Islet precursor cell (in vitro differentiated cells): ENCODE data around the gene TMEM242.
"Not testable (repeated sequence)": the region's sequence is repeated elsewhere in the genome, so short reads cannot be mapped to it uniquely, and the experiment has no call there.

Experiments
- DNase-seq: peaks from one replicate; pipeline ENCODE4 v3.0.0-alpha.2; 2018

Gene TMEM242

GRCh38 chr6:157323255-157323965 lies at the start of gene TMEM242:
Gene TMEM242, minus strand, starts transcription at chr6:157323519. Its CDS starts 20 bp downstream, at chr6:157323499.
- peak; percentile 97 for DNase-seq

- DNase-seq = no peak
Measured at GRCh38 chr6:157372501-157373280, 49.4 kb upstream of the TMEM242 start.

GRCh38 chr6:157370755-157371154 lies 47.4 kb upstream of the TMEM242 start:
- DNase-seq = no peak

- no peak for DNase-seq
Measured at GRCh38 chr6:157368359-157369049, 45.2 kb upstream of the TMEM242 start.

GRCh38 chr6:157366648-157367047 lies 43.3 kb upstream of the TMEM242 start:
- DNase-seq = no peak

- no peak for DNase-seq
Measured at GRCh38 chr6:157364705-157365104, 41.4 kb upstream of the TMEM242 start.

- no peak for DNase-seq
Measured at GRCh38 chr6:157361886-157362285, 38.6 kb upstream of the TMEM242 start.

GRCh38 chr6:157358287-157358686 lies 35.0 kb upstream of the TMEM242 start:
- no peak for DNase-seq

GRCh38 chr6:157346373-157346772 lies 23.1 kb upstream of the TMEM242 start:
- DNase-seq = no peak

- no peak for DNase-seq
Measured at GRCh38 chr6:157343732-157344131, 20.4 kb upstream of the TMEM242 start.

- no peak for DNase-seq
Measured at GRCh38 chr6:157339432-157339831, 16.1 kb upstream of the TMEM242 start.

- DNase-seq = no peak
Measured at GRCh38 chr6:157337751-157338150, 14.4 kb upstream of the TMEM242 start.

GRCh38 chr6:157337276-157337675 lies 14.0 kb upstream of the TMEM242 start:
- DNase-seq = not testable (repeated sequence)

- no peak for DNase-seq
Measured at GRCh38 chr6:157335829-157336228, 12.5 kb upstream of the TMEM242 start.

- DNase-seq = no peak
Measured at GRCh38 chr6:157333956-157334355, 10.6 kb upstream of the TMEM242 start.

- no peak for DNase-seq
Measured at GRCh38 chr6:157333537-157333936, 10.2 kb upstream of the TMEM242 start.

- no peak for DNase-seq
Measured at GRCh38 chr6:157332813-157333212, 9.5 kb upstream of the TMEM242 start.

- DNase-seq = no peak
Measured at GRCh38 chr6:157330831-157331230, 7.5 kb upstream of the TMEM242 start.

- DNase-seq = peak; percentile 96
Measured at GRCh38 chr6:157329829-157330228, 6.5 kb upstream of the TMEM242 start.

- no peak for DNase-seq
Measured at GRCh38 chr6:157328108-157328692, 4.9 kb upstream of the TMEM242 start.

- DNase-seq = no peak
Measured at GRCh38 chr6:157326979-157327378, 3.7 kb upstream of the TMEM242 start.

- no peak for DNase-seq
Measured at GRCh38 chr6:157325069-157325805, 1.9 kb upstream of the TMEM242 start.

GRCh38 chr6:157323966-157324300 lies 614 bp upstream of the TMEM242 start:
- DNase-seq = peak; percentile 92
